HEK293 (cell line): ENCODE measurements around the gene IL3.

Experiments used
- CTCF ChIA-PET: fragments of 350-600 bp; formaldehyde crosslinking; extraction: SDS; loops from one replicate; lab custom pipeline; 2021; ENCODE audit warnings: antibody characterized with exemption; lab: Yijun Ruan, JAX
- POLR2A ChIA-PET: fragments of 300-600 bp; formaldehyde crosslinking; extraction: SDS; loops from one replicate; lab custom pipeline; 2020; ENCODE audit warnings: antibody characterized with exemption, inconsistent platforms; lab: Yijun Ruan, JAX
- H3K27ac ChIP-seq: fragments of 200-500 bp; sonication (Bioruptor generic); 2 replicates; pipeline ENCODE4 v1.5.1; 2014; ENCODE audit warnings: low read depth, low read length, control low read depth, inconsistent platforms; ENCODE audit errors: extremely low read depth
- H3K36me3 ChIP-seq, 2 experiments: fragments of 200-500 bp in 1 of 2; sonication (Bioruptor generic) in 1 of 2; 1 replicate in 1 of 2; 2 replicates in 1 of 2; pipeline ENCODE4 v1.5.1; 2014 to 2017; ENCODE audit warnings: inconsistent platforms in 2 of 2, low read length in 2 of 2; ENCODE audit not compliant: control insufficient read depth in 2 of 2, insufficient read depth in 1 of 2
- H3K4me1 ChIP-seq: fragments of 200-500 bp; sonication (Bioruptor generic); 2 replicates; pipeline ENCODE4 v1.5.1; 2014; ENCODE audit warnings: mild to moderate bottlenecking, low read length, inconsistent platforms; ENCODE audit not compliant: control insufficient read depth, insufficient read depth
- H3K4me3 ChIP-seq: 2 replicates; pipeline ENCODE4 v1.5.1; 2011; ENCODE audit warnings: low read depth, mild to moderate bottlenecking, control low read depth, low read length, moderate library complexity
- H3K9me3 ChIP-seq: fragments of 200-500 bp; sonication (Bioruptor generic); 2 replicates; pipeline ENCODE4 v1.5.1; 2014; ENCODE audit warnings: low read depth, low read length, inconsistent platforms; ENCODE audit not compliant: control insufficient read depth, insufficient read depth
- GLI4 ChIP-seq: fragments of 450-650 bp; formaldehyde crosslinking; IDR thresholded peaks from 2 replicates; pipeline ENCODE4 v1.5.1; 2016; ENCODE audit warnings: missing biosample characterization, missing genetic modification characterization
- INSM2 ChIP-seq: fragments of 450-650 bp; formaldehyde crosslinking; IDR thresholded peaks from 2 replicates; pipeline ENCODE4 v1.5.1; 2016; ENCODE audit warnings: missing biosample characterization, missing genetic modification characterization
- PBX3 ChIP-seq: sonication (generic); formaldehyde crosslinking; IDR thresholded peaks from 2 replicates; pipeline ENCODE4 v1.8.1; 2022; ENCODE audit warnings: mild to moderate bottlenecking, moderate library complexity, missing genetic modification reagents
- PRDM2 ChIP-seq: fragments of 450-650 bp; formaldehyde crosslinking; IDR thresholded peaks from 2 replicates; pipeline ENCODE4 v1.5.1; 2016; ENCODE audit warnings: missing biosample characterization, missing genetic modification characterization, borderline replicate concordance
- REST ChIP-seq: fragments of 450-650 bp; formaldehyde crosslinking; IDR thresholded peaks from 2 replicates; pipeline ENCODE4 v1.5.1; 2016; ENCODE audit warnings: missing biosample characterization, missing genetic modification characterization
- ZBTB20 ChIP-seq: fragments of 450-650 bp; formaldehyde crosslinking; IDR thresholded peaks from 2 replicates; pipeline ENCODE4 v1.5.1; 2016; ENCODE audit warnings: missing biosample characterization, missing genetic modification characterization
- ZFHX2 ChIP-seq: fragments of 450-650 bp; formaldehyde crosslinking; conservative IDR thresholded peaks from 2 replicates; pipeline ENCODE4 v1.5.1; 2016; ENCODE audit warnings: missing biosample characterization, missing genetic modification characterization
- ZNF138 ChIP-seq: fragments of 450-650 bp; formaldehyde crosslinking; IDR thresholded peaks from 2 replicates; pipeline ENCODE4 v1.5.1; 2016; ENCODE audit warnings: missing biosample characterization, missing genetic modification characterization, borderline replicate concordance
- ZNF19 ChIP-seq: fragments of 450-650 bp; formaldehyde crosslinking; IDR thresholded peaks from 2 replicates; pipeline ENCODE4; 2016; ENCODE audit warnings: missing biosample characterization, missing genetic modification characterization, low read depth
- ZNF280C ChIP-seq: fragments of 450-650 bp; formaldehyde crosslinking; IDR thresholded peaks from 2 replicates; pipeline ENCODE4 v1.5.1; 2016; ENCODE audit warnings: missing biosample characterization, missing genetic modification characterization
- ZNF292 ChIP-seq: fragments of 450-650 bp; formaldehyde crosslinking; IDR thresholded peaks from 2 replicates; pipeline ENCODE4 v1.5.1; 2016; ENCODE audit warnings: low read depth, missing biosample characterization, missing genetic modification characterization, borderline replicate concordance
- ZNF341 ChIP-seq: fragments of 450-650 bp; formaldehyde crosslinking; IDR thresholded peaks from 2 replicates; pipeline ENCODE4; 2016; ENCODE audit warnings: low read depth, missing biosample characterization, missing genetic modification characterization
- ZNF391 ChIP-seq: fragments of 450-650 bp; formaldehyde crosslinking; IDR thresholded peaks from 2 replicates; pipeline ENCODE4 v1.5.1; 2016; ENCODE audit warnings: low read depth, missing biosample characterization, missing genetic modification characterization, borderline replicate concordance
- ZNF580 ChIP-seq: fragments of 450-650 bp; formaldehyde crosslinking; IDR thresholded peaks from 2 replicates; pipeline ENCODE4 v1.5.1; 2016; ENCODE audit warnings: missing biosample characterization, missing genetic modification characterization
- ZNF624 ChIP-seq: fragments of 450-650 bp; formaldehyde crosslinking; IDR thresholded peaks from 2 replicates; pipeline ENCODE4 v1.5.1; 2017; ENCODE audit warnings: missing biosample characterization, missing genetic modification characterization
- ZNF660 ChIP-seq: fragments of 450-650 bp; IDR thresholded peaks from 2 replicates; pipeline ENCODE4 v1.5.1; 2018; ENCODE audit warnings: missing biosample characterization, mild to moderate bottlenecking, missing genetic modification characterization
- ZNF707 ChIP-seq: fragments of 450-650 bp; formaldehyde crosslinking; IDR thresholded peaks from 2 replicates; pipeline ENCODE4 v1.5.1; 2016; ENCODE audit warnings: missing biosample characterization, missing genetic modification characterization
- ZNF792 ChIP-seq: fragments of 450-650 bp; formaldehyde crosslinking; IDR thresholded peaks from 2 replicates; pipeline ENCODE4 v1.5.1; 2016; ENCODE audit warnings: missing biosample characterization, missing genetic modification characterization
- ZNF837 ChIP-seq: fragments of 450-650 bp; formaldehyde crosslinking; IDR thresholded peaks from 2 replicates; pipeline ENCODE4 v1.5.1; 2016; ENCODE audit warnings: missing biosample characterization, missing genetic modification characterization

The IL3 gene

GRCh38 chr5:132044207-132044606 is 16.2 kb upstream of the IL3 start:
- H3K36me3 ChIP-seq: no peaks in the 10 kb centered on the region
- CTCF ChIA-PET: no interaction called here
- TF ChIP-seq ZNF707 (tag by site-specific recombination) (no peak), PRDM2 (no peak), ZFHX2 (no peak), ZNF19 (no peak), ZNF837 (tag by site-specific recombination) (no peak), ZNF580 (tag by site-specific recombination) (no peak), REST (tag by site-specific recombination) (no peak), ZNF138 (tag by site-specific recombination) (no peak), ZNF391 (tag by site-specific recombination) (no peak), ZNF660 (tag by site-specific recombination) (no peak), ZNF341 (tag by site-specific recombination) (no peak), ZBTB20 (tag by site-specific recombination) (no peak), ZNF624 (tag by site-specific recombination) (no peak), ZNF792 (no peak), PBX3 (CRISPR knock-in tag) (no peak), INSM2 (tag by site-specific recombination) (no peak), ZNF292 (tag by site-specific recombination) (no peak), ZNF280C (no peak), GLI4 (tag by site-specific recombination) (no peak)
- H3K9me3 ChIP-seq: no peaks in the 10 kb centered on the region
- no peak overlapping the region for H3K4me3 ChIP-seq
- H3K27ac ChIP-seq: no peak overlapping the region
- POLR2A ChIA-PET: no interaction called here
- no peaks in the 10 kb centered on the region for H3K4me1 ChIP-seq
